GM08714 (cell line): ENCODE results near the gene PKN3.

Source experiments
- H3K4me3 ChIP-seq: fragments of 200-500 bp; sonication (Bioruptor generic); 2 replicates; pipeline ENCODE4 v1.5.1; 2014; ENCODE audit warnings: mild to moderate bottlenecking, low read length, inconsistent platforms
- ZNF274 ChIP-seq: IDR thresholded peaks from 2 replicates; pipeline ENCODE4 v1.6.1; 2012; ENCODE audit warnings: mild to moderate bottlenecking, low read depth, low read length

Gene PKN3

GRCh38 chr9:128729766-128730517 lies 27.6 kb downstream of the PKN3 start:
- no peak overlapping the region for H3K4me3 ChIP-seq
- no peak for TF ChIP-seq ZNF274

DNA sequence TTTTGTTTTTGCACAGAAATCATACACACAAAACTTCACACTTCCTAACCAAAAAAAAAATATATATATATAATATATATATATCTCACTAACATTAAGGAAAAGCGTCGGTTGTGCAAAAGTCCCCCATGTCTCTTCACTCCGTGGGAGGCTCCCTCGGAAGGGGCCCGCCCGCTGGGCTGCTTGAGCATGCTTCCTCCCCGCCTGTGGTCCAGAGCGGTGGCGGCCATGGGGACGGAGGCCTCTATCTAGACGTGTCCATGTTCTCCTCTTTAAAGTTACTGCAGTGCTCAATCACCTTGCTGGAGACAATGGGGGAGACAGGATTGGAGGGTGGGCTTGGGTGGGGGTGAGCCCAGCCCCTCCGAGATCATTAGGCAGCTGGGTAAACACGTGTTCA lies 28.8 kb downstream of the PKN3 start:
- no peak for TF ChIP-seq ZNF274
- H3K4me3 ChIP-seq: no peak overlapping the region

- no peak for TF ChIP-seq ZNF274
- H3K4me3 ChIP-seq: no peak overlapping the region
Measured at GRCh38 chr9:128731691-128732090, 29.4 kb downstream of the PKN3 start.

- H3K4me3 ChIP-seq: no peak overlapping the region
- TF ChIP-seq ZNF274: no peak
Measured at GRCh38 chr9:128732576-128732975, 30.3 kb downstream of the PKN3 start.

DNA sequence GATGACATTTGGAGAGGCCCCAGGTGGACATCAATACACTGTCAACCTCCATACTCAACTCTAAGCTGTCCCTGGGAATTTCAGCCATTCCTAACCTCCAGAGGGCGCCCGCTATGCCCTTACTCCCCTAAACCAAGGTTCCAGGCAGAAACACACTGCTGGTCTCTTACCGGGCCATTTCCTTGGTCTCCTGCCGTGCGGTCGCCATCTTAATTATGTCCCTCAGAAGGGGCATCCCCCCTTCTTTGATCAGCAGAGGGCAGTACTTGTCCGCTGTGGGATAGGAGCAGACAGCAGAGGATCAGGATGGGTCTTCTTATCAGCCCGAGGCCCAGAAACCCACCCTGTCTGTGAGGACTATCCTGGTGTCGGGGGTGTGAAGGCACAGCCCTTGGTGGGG lies 31.0 kb downstream of the PKN3 start:
- TF ChIP-seq ZNF274: no peak

GRCh38 chr9:128735373-128735772 lies 33.1 kb downstream of the PKN3 start:
- H3K4me3 ChIP-seq: no peak overlapping the region
- TF ChIP-seq ZNF274: no peak

More for the DNA sequence above, 31.0 kb downstream of the PKN3 start:
- no peak overlapping the region for H3K4me3 ChIP-seq

DNA sequence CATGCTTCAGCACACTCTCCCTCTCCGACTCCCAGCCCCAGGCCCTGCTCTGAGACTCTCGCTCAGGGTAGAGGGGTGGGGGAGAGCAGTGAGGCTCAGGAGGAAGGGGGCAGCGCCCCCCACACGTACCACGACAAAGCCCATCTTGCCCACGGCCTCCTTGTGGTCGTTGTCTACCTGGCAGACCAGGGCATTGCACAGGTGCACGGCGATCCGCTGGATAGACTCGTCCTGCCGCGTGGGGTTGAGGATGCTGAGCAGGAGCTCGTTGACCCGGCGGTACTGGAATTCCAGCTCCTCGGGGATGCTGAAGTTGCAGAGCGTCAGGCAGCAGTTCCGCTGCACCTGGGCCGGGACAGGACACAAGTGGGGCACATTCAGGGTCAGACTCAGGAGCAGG lies 40.1 kb downstream of the PKN3 start:
- H3K4me3 ChIP-seq: no peak overlapping the region
- no peak for TF ChIP-seq ZNF274

DNA sequence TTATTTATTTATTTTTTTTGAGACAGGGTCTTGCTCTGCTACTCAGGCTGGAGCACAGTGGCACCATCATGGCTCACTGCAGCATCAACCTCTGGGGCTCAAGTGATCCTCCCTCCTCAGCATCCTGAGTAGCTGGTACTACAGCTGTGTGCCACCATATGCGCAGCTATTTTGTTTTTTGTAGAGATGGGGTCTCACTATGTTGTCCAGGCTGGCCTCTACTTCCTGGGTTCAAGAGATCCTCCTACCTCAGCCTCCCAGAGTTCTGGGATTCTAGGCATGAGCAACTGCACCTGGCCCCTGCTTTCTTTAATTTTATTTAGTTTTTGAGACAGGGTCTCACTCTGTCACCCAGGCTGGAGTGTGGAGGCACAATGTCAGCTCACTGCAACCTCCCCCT lies 41.1 kb downstream of the PKN3 start:
- no peak overlapping the region for H3K4me3 ChIP-seq
- TF ChIP-seq ZNF274: no peak

- no peak for TF ChIP-seq ZNF274
- no peak overlapping the region for H3K4me3 ChIP-seq
Measured at GRCh38 chr9:128747241-128747640, 44.9 kb downstream of the PKN3 start.

GRCh38 chr9:128750926-128751595 lies 48.8 kb downstream of the PKN3 start:
- H3K4me3 ChIP-seq: no peak overlapping the region
- no peak for TF ChIP-seq ZNF274

DNA sequence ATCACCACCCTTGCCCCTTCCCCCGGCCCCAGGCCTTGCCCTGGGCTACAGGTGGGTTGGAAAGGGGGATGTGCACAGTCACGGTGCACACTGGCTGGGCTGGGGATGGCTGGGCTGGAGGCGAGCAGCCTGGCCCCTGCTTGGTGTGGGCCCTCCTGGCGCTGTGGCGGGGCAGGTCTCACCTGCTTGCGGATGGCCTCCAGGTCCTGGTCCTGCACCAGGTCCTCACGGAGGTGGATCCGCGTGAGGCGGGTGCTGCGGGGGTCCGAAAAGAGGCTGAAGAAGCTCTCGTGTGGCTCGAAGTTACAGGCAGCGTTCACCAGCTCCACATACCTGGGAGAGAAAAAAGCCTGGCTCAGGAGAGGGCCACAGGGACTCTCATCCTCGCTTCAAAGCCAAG lies 51.3 kb downstream of the PKN3 start:
- H3K4me3 ChIP-seq: no peak overlapping the region
- no peak for TF ChIP-seq ZNF274

GRCh38 chr9:128757602-128758001 lies 55.3 kb downstream of the PKN3 start:
- no peak overlapping the region for H3K4me3 ChIP-seq
- no peak for TF ChIP-seq ZNF274

- H3K4me3 ChIP-seq: no peak overlapping the region
- TF ChIP-seq ZNF274: no peak
Measured at GRCh38 chr9:128762671-128763449, 60.6 kb downstream of the PKN3 start.

GRCh38 chr9:128764361-128764760 lies 62.1 kb downstream of the PKN3 start:
- no peak for TF ChIP-seq ZNF274
- H3K4me3 ChIP-seq: no peak overlapping the region

DNA sequence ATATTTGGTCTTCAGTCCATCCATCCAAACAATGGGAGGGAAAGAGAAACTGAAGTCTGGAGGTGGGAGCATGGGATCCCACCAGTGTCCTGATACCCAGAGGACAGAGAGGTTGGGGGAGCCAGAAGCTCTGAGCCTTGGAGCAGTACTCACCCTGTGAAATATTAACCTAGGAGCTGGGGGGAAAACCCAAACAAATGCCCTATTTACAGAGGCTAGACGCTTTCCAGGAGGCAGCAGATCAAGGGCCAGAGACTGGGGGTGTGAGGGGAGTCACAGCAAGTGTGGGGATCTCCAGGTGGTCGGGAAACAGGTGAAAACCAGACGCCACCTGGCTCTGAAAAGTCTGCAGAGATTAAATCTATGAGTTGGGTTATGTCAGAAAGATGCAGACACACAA lies 63.2 kb downstream of the PKN3 start:
- H3K4me3 ChIP-seq: no peak overlapping the region
- TF ChIP-seq ZNF274: no peak

DNA sequence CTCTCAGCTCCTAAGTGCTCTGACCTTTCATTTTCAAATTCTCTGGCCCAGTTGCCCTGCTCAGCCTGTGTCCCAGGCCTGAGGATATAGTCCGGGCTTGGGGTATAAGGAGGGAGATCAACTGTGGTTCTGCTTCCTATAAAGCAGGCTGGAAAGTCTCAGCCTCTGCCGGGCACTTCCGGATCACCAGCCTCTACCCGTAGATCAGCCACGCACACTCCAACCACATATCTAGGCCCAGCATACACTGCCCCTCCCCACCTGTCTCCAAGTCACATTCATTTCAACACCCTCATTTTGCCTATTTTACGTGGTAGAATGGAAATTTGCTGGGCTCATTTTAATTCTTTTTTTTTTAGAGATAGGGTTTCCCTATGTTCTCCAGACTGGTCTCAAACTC lies 66.3 kb downstream of the PKN3 start:
- H3K4me3 ChIP-seq: no peak overlapping the region
- no peak for TF ChIP-seq ZNF274
